NCI-H2196 (cell line): Measurements from ENCODE around the gene RNU1-1.
"Not testable (repeated sequence)": the region's sequence is repeated elsewhere in the genome, so short reads cannot be mapped to it uniquely, and the experiment has no call there.

ENCODE experiments used
- DNase-seq: peaks from one replicate; lab custom pipeline; 2025; ENCODE audit not compliant: unreplicated experiment; lab: John Stamatoyannopoulos, UW

RNU1-1 gene

GRCh38 chr1:16525769-16526168 lies 11.7 kb upstream of the RNU1-1 start:
- not testable (repeated sequence) for DNase-seq

- DNase-seq = not testable (repeated sequence)
Measured at GRCh38 chr1:16521679-16522078, 7.6 kb upstream of the RNU1-1 start.

- DNase-seq = no peak
Measured at GRCh38 chr1:16521288-16521583, 7.2 kb upstream of the RNU1-1 start.

GRCh38 chr1:16520435-16521287 lies 6.6 kb upstream of the RNU1-1 start:
- DNase-seq = not testable (repeated sequence)

- DNase-seq = not testable (repeated sequence)
Measured at GRCh38 chr1:16519255-16519951, 5.3 kb upstream of the RNU1-1 start.

GRCh38 chr1:16518913-16519254 lies 4.8 kb upstream of the RNU1-1 start:
- DNase-seq = not testable (repeated sequence)

- DNase-seq = not testable (repeated sequence)
Measured at GRCh38 chr1:16516694-16517410, 2.8 kb upstream of the RNU1-1 start.

- DNase-seq = peak; percentile 84
Measured at GRCh38 chr1:16513412-16514106, 526 bp downstream of the RNU1-1 start.

GRCh38 chr1:16512624-16513411 lies 1.3 kb downstream of the RNU1-1 start:
- not testable (repeated sequence) for DNase-seq

GRCh38 chr1:16511926-16512325 lies 2.2 kb downstream of the RNU1-1 start:
- DNase-seq = not testable (repeated sequence)

- peak; percentile 10 for DNase-seq
Measured at GRCh38 chr1:16508861-16509445, 5.1 kb downstream of the RNU1-1 start.

- DNase-seq = not testable (repeated sequence)
Measured at GRCh38 chr1:16506364-16507136, 7.5 kb downstream of the RNU1-1 start.

- DNase-seq = not testable (repeated sequence)
Measured at GRCh38 chr1:16505870-16506269, 8.2 kb downstream of the RNU1-1 start.

- no peak for DNase-seq
Measured at GRCh38 chr1:16503494-16503893, 10.6 kb downstream of the RNU1-1 start.

- not testable (repeated sequence) for DNase-seq
Measured at GRCh38 chr1:16501446-16501845, 12.6 kb downstream of the RNU1-1 start.

- not testable (repeated sequence) for DNase-seq
Measured at GRCh38 chr1:16500975-16501374, 13.1 kb downstream of the RNU1-1 start.

GRCh38 chr1:16500466-16500865 lies 13.6 kb downstream of the RNU1-1 start:
- not testable (repeated sequence) for DNase-seq

GRCh38 chr1:16498573-16499413 lies 15.3 kb downstream of the RNU1-1 start:
- peak; percentile 92 for DNase-seq
